Activated T-helper 1 cell treated with anti-CD3 and anti-CD28 coated beads, Interleukin-12 subunit alpha, Interleukin-12 subunit beta, Interleukin-2, Interleukin-4 antibody, amounts not matched to agents 30 ng/mL and 10 ng/mL and 1 ng/mL, durations not matched to agents 14 hours and 24 hours and 36 hours (primary cell): ENCODE data around the gene SSTR3. TPM values are rescaled to one million over a fixed set of nuclear protein-coding genes. Genes with fewer than 3 reads are reported as not detected.
"Not testable (repeated sequence)": the region's sequence is repeated elsewhere in the genome, so short reads cannot be mapped to it uniquely, and the experiment has no call there.

Experiments used
- DNase-seq: peaks from one replicate; pipeline ENCODE4 v3.0.0; 2021; ENCODE audit warnings: low spot score
- H3K27ac Mint-ChIP-seq: one replicate; pipeline ENCODE4 v1.8.0; 2021; ENCODE audit warnings: mild to moderate bottlenecking, mixed read lengths
- H3K27me3 Mint-ChIP-seq: one replicate; pipeline ENCODE4 v1.8.0; 2022; ENCODE audit warnings: mild to moderate bottlenecking, moderate library complexity, mixed read lengths; ENCODE audit not compliant: insufficient read depth
- H3K36me3 Mint-ChIP-seq: one replicate; pipeline ENCODE4 v1.8.0; 2021; ENCODE audit warnings: low read depth, mixed read lengths
- H3K4me1 Mint-ChIP-seq: one replicate; pipeline ENCODE4 v1.8.0; 2021; ENCODE audit warnings: low read depth, mixed read lengths
- H3K4me3 Mint-ChIP-seq: one replicate; pipeline ENCODE4 v1.8.0; 2021; ENCODE audit warnings: mild to moderate bottlenecking, moderate library complexity, mixed read lengths
- H3K9me3 Mint-ChIP-seq: one replicate; pipeline ENCODE4 v1.8.0; 2021; ENCODE audit warnings: mixed read lengths
- intact Hi-C: fragments of 100-400 bp; cut with micrococcal nuclease; formaldehyde crosslinking; loops from one replicate; pipeline ENCODE4 v1.15.1; 2024
- total RNA-seq: library from RNA; stranded (reverse); gene quantifications from 2 replicates; pipeline ENCODE4 v1.2.3, GENCODE V29; 2022

Gene SSTR3
- total RNA-seq, 1 donor from 2014 or later = 2.3 TPM

- H3K9me3 Mint-ChIP-seq = no peaks in the 10 kb centered on the region
- no peaks in the 10 kb centered on the region for H3K27me3 Mint-ChIP-seq
- peak overlapping the region; percentile 99 for H3K4me3 Mint-ChIP-seq
- intact Hi-C loops = loop anchor here (5.0 to 10.0 kb wide), 3 partner anchors 368 to 1465 kb away; partner anchors contain the start of genes GGA1, GTPBP1 and JOSD1
- no peak for DNase-seq
- peaks cover 81% of the 10 kb centered on the region for H3K36me3 Mint-ChIP-seq
- peak overlapping the region; percentile 99 for H3K27ac Mint-ChIP-seq
- peaks cover 87% of the 10 kb centered on the region for H3K4me1 Mint-ChIP-seq
Observed at GRCh38 chr22:37239336-37240239, 27.3 kb upstream of the SSTR3 start.

- intact Hi-C loops = loop anchor here (1.0 to 10.0 kb wide), 3 partner anchors 7 to 1467 kb away; partner anchors contain the start of genes GTPBP1 and JOSD1
- Mint-ChIP-seq H3K27ac (peak overlapping the region; percentile 99), H3K4me1 (peaks cover 98% of the 10 kb centered on the region), H3K4me3 (peak overlapping the region; percentile 99), H3K36me3 (peaks cover 83% of the 10 kb centered on the region), H3K27me3 (no peaks in the 10 kb centered on the region), H3K9me3 (no peaks in the 10 kb centered on the region)
- DNase-seq = no peak
Observed at GRCh38 chr22:37237371-37238268, 25.3 kb upstream of the SSTR3 start.

GRCh38 chr22:37235897-37236607 is 23.8 kb upstream of the SSTR3 start:
- no peak for DNase-seq
- Mint-ChIP-seq H3K27me3 (no peaks in the 10 kb centered on the region), H3K4me3 (peak overlapping the region; percentile 71), H3K27ac (peak overlapping the region; percentile 91), H3K36me3 (peaks cover 82% of the 10 kb centered on the region), H3K4me1 (peaks cover 99% of the 10 kb centered on the region), H3K9me3 (no peaks in the 10 kb centered on the region)
- intact Hi-C loops = loop anchor here (10.0 kb wide), 2 partner anchors 871 to 1469 kb away; partner anchors contain the start of genes GTPBP1 and JOSD1

GRCh38 chr22:37234736-37235711 is 22.7 kb upstream of the SSTR3 start:
- intact Hi-C loops = loop anchor here (10.0 kb wide), 2 partner anchors 870 to 1470 kb away; partner anchors contain the start of genes GTPBP1 and JOSD1
- no peaks in the 10 kb centered on the region for H3K27me3 Mint-ChIP-seq

GRCh38 chr22:37233751-37234631 is 21.7 kb upstream of the SSTR3 start:
- Mint-ChIP-seq H3K4me1 (peaks cover 99% of the 10 kb centered on the region), H3K36me3 (peaks cover 77% of the 10 kb centered on the region)
- intact Hi-C loops = loop anchor here (10.0 kb wide), 2 partner anchors 869 to 1471 kb away; partner anchors contain the start of genes GTPBP1 and JOSD1

More at GRCh38 chr22:37234736-37235711, 22.7 kb upstream of the SSTR3 start:
- Mint-ChIP-seq H3K4me1 (peaks cover 99% of the 10 kb centered on the region), H3K36me3 (peaks cover 78% of the 10 kb centered on the region), H3K4me3 (peak overlapping the region; percentile 71), H3K27ac (peak overlapping the region; percentile 91), H3K9me3 (no peaks in the 10 kb centered on the region)
- no peak for DNase-seq

GRCh38 chr22:37233371-37233750 is 21.1 kb upstream of the SSTR3 start:
- Mint-ChIP-seq H3K27ac (peak overlapping the region; percentile 91), H3K4me1 (peaks cover 99% of the 10 kb centered on the region), H3K4me3 (peak overlapping the region; percentile 67), H3K36me3 (peaks cover 78% of the 10 kb centered on the region)
- DNase-seq, H3K9me3 Mint-ChIP-seq, H3K27me3 Mint-ChIP-seq: not testable (repeated sequence)
- intact Hi-C loops = loop anchor here (10.0 kb wide), 2 partner anchors 869 to 1471 kb away; partner anchors contain the start of genes GTPBP1 and JOSD1

More at GRCh38 chr22:37233751-37234631, 21.7 kb upstream of the SSTR3 start:
- H3K4me3 Mint-ChIP-seq = peak overlapping the region; percentile 71
- H3K27ac Mint-ChIP-seq = peak overlapping the region; percentile 91
- no peaks in the 10 kb centered on the region for H3K27me3 Mint-ChIP-seq
- DNase-seq = no peak
- H3K9me3 Mint-ChIP-seq = no peaks in the 10 kb centered on the region

- intact Hi-C loops = loop anchor here (10.0 kb wide), 2 partner anchors 868 to 1472 kb away; partner anchors contain the start of genes GTPBP1 and JOSD1
- Mint-ChIP-seq H3K9me3 (no peaks in the 10 kb centered on the region), H3K4me1 (peaks cover 95% of the 10 kb centered on the region), H3K36me3 (peaks cover 73% of the 10 kb centered on the region), H3K4me3 (peak overlapping the region; percentile 80), H3K27me3 (no peaks in the 10 kb centered on the region), H3K27ac (peak overlapping the region; percentile 99)
- no peak for DNase-seq
Observed at GRCh38 chr22:37232140-37232998, 20.1 kb upstream of the SSTR3 start.

- H3K9me3 Mint-ChIP-seq = no peaks in the 10 kb centered on the region
- H3K4me3 Mint-ChIP-seq = peak overlapping the region; percentile 80
- peaks cover 67% of the 10 kb centered on the region for H3K36me3 Mint-ChIP-seq
- peak overlapping the region; percentile 99 for H3K27ac Mint-ChIP-seq
- H3K27me3 Mint-ChIP-seq = no peaks in the 10 kb centered on the region
- DNase-seq = no peak
- H3K4me1 Mint-ChIP-seq = peaks cover 88% of the 10 kb centered on the region
- intact Hi-C loops = loop anchor here (1.0 to 10.0 kb wide), 4 partner anchors 51 to 1473 kb away; partner anchors contain the start of genes CYTH4, GTPBP1 and JOSD1
Observed at GRCh38 chr22:37231406-37232139, 19.3 kb upstream of the SSTR3 start.

GRCh38 chr22:37230673-37231405 is 18.6 kb upstream of the SSTR3 start:
- DNase-seq = peak; percentile 68
- peak overlapping the region; percentile 80 for H3K4me3 Mint-ChIP-seq
- peak overlapping the region; percentile 99 for H3K27ac Mint-ChIP-seq
- intact Hi-C loops = loop anchor here (1.0 to 10.0 kb wide), 11 partner anchors 7 to 1474 kb away; partner anchors contain the start of genes CYTH4, GTPBP1 and JOSD1
- H3K36me3 Mint-ChIP-seq = peaks cover 66% of the 10 kb centered on the region
- no peaks in the 10 kb centered on the region for H3K9me3 Mint-ChIP-seq
- H3K27me3 Mint-ChIP-seq = no peaks in the 10 kb centered on the region
- H3K4me1 Mint-ChIP-seq = peaks cover 88% of the 10 kb centered on the region
